Measurements from ENCODE around the gene GCLC.
"Not testable (repeated sequence)": the region's sequence is repeated elsewhere in the genome, so short reads cannot be mapped to it uniquely, and the experiment has no call there.

GRCh38 chr6:53553600-53553999 is 8.7 kb upstream of the GCLC start:
- not testable (repeated sequence) for TF ChIP-seq CTCF, POLR2A, EP300, POLR2AphosphoS5 (IDR thresholded peaks at IDR 0.05)
